Measurements from ENCODE around the gene ZNF668. TPM values are rescaled to one million over a fixed set of nuclear protein-coding genes. Genes with fewer than 3 reads are reported as not detected.

The ZNF668 gene
- total and polyA plus RNA-seq, 2 of the 8 experiments (the other 6 are each of a cell fraction or from before 2014, with no cell fraction given) = 14.0 to 14.3 TPM

GRCh38 chr16:31064882-31065461, 9.1 kb downstream of the ZNF668 start (continued):
- TF ChIP-seq CHD7 (IDR thresholded peaks at IDR 0.05; ENCODE audit: insufficient replicate concordance, low read length) (no peak), CTBP2 (IDR thresholded peaks at IDR 0.05; ENCODE audit: borderline replicate concordance, insufficient read depth, insufficient read length, low read length) (no peak)
